PC-3 (cell line): Measurements from ENCODE around the gene WDR26.

ENCODE experiments used
- EZH2 ChIP-seq: fragments of 300-600 bp; sonication (generic); IDR thresholded peaks from one replicate; pipeline ENCODE4 v1.6.1; 2017; ENCODE audit warnings: antibody characterized with exemption, mild to moderate bottlenecking, low read length; ENCODE audit not compliant: unreplicated experiment
- EZH2phosphoT487 ChIP-seq: fragments of 300-600 bp; sonication (generic); IDR thresholded peaks from 2 replicates; pipeline ENCODE4 v1.6.1; 2018; ENCODE audit warnings: mild to moderate bottlenecking, antibody characterized with exemption, low read length, borderline replicate concordance
- TF ChIP-seq, protein P1 (sequence below): fragments of 300-600 bp; sonication (generic); conservative IDR thresholded peaks from 2 replicates; pipeline ENCODE4 v1.5.1; 2017; ENCODE audit warnings: antibody characterized with exemption, low read depth, mild to moderate bottlenecking, low read length

DNA sequence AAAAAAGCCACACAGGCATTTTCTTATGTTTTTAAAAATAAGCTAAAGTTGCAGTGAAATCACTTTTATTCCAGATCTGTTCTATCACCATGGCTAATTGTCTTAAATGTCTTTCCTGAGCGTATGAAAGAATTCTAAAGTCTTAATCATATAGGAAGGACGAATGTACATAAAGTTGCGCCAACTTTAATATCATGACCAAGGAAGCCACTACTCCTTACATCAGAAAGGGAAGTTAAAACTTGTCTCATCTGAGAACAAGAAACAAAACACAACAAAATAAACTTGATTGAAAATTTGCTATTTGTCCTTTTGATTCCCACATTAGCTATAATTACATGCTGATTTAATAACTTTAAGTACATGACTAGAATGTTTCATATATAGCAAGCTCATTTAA lies 51.4 kb downstream of the WDR26 start:
- TF ChIP-seq, protein P1, sequence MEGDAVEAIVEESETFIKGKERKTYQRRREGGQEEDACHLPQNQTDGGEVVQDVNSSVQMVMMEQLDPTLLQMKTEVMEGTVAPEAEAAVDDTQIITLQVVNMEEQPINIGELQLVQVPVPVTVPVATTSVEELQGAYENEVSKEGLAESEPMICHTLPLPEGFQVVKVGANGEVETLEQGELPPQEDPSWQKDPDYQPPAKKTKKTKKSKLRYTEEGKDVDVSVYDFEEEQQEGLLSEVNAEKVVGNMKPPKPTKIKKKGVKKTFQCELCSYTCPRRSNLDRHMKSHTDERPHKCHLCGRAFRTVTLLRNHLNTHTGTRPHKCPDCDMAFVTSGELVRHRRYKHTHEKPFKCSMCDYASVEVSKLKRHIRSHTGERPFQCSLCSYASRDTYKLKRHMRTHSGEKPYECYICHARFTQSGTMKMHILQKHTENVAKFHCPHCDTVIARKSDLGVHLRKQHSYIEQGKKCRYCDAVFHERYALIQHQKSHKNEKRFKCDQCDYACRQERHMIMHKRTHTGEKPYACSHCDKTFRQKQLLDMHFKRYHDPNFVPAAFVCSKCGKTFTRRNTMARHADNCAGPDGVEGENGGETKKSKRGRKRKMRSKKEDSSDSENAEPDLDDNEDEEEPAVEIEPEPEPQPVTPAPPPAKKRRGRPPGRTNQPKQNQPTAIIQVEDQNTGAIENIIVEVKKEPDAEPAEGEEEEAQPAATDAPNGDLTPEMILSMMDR: no peak
- TF ChIP-seq EZH2 (no peak), EZH2phosphoT487 (no peak)
